ENCODE data around the gene FRZB.

Gene FRZB

DNA sequence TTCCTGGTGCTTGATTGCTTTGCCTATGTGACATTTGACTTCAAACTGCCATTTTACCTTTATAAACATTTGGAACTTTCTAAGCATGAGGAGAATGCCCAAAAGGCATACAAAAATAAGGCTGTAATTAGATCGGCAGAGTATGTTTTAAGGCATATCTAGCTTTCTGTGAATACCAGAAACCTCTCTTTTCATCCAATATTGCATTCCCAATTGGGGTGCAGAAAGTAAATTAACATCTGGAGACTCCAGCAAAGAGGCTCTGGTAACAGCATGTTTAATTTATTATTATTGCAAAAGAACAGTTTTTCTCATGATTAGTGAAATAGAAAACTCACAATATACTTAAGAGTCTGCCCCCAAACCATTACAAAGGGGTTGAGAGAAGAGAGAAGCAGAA, 32.1 kb downstream of the FRZB start:
- DNase-seq (ENCODE audit: low read depth): no peak

DNA sequence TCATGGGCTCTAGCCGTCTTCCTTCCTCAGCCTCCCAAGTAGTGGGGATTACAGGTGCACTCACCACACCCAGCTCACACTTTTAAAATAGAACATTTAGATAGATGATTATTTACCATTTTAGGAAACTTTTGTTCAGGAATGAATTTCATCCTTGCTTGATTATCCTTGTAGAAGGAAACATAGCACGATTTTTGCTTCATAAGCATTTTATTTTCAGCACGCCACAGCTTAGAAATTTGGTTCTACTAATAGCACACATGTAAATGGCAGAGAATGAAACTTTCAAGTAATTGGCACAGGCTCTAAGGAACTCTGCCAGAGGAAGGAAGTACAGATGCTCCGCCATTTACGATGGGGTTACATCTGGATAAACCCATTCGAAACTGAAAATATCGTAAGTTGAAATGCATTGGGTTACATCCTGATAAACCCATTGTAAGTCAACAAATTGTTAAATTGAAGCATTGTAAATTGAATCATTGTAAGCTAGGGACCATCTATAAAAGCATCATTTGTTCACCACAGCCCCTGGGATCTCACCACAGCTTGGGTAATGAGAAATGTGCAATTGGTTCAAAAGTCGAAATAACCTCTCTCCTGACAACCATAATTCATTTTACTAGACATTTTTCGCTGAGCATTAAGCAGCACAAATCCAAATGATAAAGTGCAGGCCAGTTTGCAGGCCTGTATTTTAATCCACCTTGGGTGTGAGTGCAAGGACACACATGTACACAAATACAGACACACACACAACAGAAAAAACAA, 33.2 kb downstream of the FRZB start:
- DNase-seq (ENCODE audit: low read depth): no peak

DNA sequence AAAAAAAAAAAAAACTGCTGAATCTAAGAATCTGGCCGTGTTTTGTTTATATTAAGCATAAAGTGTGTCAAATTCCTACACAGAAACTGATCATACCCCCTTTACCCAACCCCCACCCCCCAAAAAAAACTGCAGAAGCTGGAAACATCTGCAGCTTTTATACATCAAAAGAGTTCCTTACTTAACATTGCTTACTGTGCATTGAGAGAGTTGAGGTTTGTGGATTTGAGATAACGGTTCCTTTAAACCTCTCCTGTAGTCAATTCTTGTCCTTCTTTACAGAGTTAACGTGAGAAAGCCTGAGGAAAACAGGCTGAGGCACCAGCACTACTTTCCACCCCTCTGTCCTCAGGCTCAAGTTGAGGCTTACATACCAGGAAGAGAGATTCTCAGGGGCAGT, 34.5 kb downstream of the FRZB start:
- no peak for DNase-seq (ENCODE audit: low read depth)

DNA sequence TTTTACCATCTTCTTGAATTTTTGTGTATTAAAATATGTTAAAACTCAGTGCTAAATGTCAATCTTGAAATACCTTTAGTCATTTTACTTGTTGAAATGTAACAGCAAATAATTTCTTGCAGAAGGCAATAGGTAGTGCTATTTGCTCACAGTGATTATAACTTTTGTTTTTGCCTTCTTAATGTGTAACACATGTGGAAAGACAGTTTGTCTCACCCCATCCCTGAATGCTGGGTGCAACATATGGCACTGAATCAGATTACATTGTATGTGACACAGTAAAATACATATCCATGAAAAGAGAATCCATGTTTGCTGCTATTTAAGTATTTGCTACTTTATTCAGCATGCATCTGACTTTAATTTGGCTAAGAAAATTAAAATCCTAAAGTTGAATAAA, 35.3 kb downstream of the FRZB start:
- DNase-seq (ENCODE audit: low read depth): no peak

DNA sequence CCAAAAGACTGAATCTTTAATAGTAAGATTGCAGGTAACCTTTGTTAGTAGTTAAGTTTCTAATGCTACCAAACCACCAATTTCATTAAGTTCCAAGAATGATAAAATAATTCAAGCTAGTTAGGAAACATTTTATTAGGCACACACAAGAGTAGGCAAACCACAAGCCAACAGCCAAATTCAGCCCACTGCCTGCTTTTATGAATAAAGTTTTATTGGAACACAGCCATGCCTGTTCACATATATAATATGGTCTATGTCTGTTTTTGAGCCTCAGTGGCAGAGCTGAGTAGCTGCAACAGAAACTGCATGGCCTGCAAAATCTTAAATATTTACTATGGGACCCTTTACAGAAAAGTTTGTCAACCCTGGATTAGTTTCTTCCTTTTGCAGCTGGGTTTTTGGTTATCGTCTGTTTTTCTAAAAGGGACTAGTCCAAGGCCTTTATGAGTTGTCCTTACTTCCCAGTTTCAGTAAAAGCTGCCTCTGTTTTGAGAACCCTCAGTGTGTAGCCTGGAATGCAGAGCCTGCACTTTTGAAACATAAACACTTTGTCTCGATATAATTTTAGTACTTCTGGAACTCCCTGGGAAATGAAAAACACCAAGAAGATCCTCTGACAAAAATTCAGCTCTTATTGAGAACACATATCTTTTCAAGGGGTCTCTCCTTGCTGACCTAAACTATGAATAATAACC, 39.1 kb downstream of the FRZB start:
- no peak for DNase-seq (ENCODE audit: low read depth)

DNA sequence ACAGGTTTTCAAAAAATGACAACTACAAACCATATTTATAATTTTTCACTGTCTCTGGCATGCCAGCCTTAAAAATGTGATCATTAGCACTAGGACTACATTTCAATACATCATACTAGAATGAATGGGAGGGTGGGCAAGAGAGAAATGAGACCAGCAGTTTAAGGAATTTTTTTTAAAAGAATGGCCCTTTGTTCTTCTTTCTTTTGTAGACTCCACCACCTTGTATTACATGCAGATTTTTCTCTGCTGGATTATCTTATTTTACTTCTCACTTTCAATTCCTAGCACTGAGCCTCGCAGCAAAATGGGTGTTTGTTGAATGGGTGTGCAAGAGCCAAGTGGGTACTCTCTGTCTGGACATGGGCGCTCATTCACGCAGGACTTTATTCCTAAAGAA, 39.9 kb downstream of the FRZB start:
- DNase-seq (ENCODE audit: low read depth): no peak

DNA sequence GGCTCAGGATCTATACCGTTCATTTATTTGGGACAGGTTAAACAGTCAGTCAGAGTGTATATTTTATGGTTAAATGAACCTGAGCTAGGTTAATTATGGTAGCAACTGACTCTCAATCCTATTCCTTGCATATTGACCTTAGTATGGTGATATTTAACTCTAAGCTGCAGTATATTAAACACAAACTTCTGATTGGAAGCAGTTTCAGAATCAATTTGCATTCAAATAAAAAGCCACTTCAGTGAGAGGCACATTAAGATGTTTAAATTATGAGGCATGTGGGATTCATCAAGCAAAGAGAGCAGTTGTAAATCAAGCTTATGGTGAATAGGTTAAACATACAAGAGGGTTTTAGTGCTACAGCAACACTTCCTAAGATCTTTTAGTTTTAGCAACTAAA, 40.4 kb downstream of the FRZB start:
- no peak for DNase-seq (ENCODE audit: low read depth)

DNA sequence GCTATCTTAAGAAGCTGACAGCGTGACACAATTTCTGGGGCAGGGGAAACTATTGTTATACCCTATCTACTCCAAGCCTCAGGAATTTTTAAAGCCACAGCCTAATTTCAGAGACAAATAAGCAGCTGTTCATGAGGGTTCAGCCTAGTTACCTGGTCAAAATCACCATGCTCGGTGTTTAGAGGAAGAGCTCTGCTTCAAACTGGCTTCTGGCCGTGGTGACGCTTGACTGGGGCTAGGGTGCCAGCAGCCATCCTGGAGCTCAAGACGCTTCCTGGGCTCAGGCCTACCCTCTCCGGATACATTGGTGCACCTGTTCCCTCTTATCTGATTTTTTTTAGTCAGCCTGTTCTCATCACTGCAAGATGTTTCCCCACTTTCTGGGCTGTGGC, 41.7 kb downstream of the FRZB start:
- DNase-seq (ENCODE audit: low read depth): no peak

DNA sequence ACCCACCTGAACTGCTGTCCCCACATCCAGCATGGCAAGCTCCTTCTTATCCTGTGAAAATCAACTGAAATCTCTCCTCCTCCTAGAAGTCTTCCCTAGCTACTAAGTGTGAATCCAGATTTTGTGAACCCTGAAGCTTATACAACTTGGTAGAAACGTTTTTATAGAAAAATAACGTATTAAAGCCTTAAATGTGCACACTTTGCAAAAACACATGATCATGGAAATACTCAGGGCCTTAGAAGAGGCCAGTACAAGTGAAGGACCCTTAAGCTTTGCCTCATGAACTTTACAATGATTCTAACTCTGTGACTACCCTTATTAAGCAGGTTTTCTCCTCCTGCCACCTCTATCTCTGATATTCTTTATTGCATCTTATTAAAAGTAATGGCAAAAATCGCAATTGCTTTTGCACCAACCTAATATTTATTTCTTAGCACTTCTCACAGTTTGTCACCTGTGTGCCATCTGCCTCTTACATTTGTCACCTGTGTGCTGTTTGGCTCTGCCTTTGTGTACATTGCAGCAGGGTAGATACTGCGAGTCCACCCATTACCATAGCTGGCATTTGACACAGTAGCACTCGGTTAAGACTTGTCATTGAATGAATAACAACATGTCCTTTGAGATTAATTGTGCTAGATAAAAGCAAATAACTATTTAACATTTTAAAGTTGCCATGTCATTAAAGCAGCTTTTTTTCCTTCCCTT, 42.2 kb downstream of the FRZB start:
- DNase-seq (ENCODE audit: low read depth): no peak

DNA sequence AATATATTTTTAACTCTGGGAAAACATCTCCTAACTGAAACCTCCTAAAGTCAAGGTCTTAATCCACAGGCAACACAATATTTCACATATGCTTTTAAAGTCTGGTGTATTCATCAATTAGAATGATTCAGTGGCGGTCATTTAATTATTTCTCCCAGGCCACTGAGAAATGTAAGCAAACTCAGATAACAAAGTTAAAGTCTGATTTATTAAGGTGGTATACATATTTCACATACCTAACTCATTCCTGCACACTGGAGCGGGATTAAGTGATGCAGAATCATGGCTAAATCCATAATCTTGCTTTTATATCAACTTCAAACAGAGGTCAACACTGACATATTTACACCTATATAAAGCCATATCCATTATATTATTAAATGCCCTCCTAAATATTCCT, 43.7 kb downstream of the FRZB start:
- peak; percentile 94 for DNase-seq (ENCODE audit: low read depth)

DNA sequence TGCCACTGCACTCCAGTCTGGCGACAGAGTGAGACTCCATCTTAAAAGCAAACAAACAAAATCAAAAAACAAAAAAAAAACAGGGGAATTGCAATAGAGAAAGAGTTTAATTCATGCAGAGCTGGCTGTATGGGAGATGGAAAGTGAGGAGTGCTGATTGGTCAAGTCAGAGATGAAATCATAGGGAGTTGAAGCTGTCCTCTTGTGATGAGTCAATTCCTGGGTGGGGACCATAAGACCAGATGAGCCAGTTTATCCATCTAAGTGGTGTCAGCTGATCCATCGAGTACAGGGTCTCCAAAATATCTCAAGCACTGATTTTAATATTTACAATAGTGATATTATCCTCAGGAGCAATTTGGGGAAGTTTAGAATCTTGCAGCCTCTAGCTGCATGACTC, 45.3 kb downstream of the FRZB start:
- peak; percentile 57 for DNase-seq (ENCODE audit: low read depth)

DNA sequence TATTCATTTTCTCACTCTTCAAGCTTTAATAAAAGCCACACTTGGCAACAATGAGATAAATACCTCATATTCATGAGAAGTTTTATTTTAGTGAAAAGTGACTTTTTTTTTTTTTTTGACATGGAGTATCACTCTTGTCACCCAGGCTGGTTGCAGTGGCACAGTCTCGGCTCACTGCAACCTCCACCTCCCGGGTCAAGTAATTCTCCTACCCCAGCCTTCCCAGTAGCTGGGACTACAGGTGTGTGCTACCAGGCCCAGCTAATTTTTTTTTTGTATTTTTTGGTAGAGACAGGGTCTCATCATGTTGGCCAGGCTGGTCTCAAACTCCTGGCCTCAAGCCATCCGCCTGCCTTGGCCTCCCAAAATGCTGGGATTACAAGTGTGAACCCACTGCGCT, 47.0 kb downstream of the FRZB start:
- DNase-seq (ENCODE audit: low read depth): no peak

DNA sequence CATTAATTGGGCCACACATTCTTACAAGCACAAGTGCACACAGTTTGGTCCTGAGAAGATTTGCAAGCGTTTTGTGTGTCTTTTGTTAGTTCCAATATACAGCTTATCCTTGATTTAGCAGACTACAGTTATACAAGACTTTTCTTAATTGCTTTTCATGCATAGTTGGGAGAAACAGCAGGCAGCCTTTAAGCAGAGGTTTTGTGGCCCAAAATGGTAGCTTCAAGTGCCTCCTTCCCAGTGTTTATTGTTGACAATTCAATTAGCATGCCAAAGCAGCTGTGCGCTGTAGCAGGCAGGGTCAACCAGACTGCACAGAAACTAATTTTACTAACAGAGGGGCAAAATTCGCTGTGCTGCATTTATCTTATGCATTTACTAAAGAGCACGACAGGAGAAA, 47.5 kb downstream of the FRZB start:
- DNase-seq (ENCODE audit: low read depth): no peak

DNA sequence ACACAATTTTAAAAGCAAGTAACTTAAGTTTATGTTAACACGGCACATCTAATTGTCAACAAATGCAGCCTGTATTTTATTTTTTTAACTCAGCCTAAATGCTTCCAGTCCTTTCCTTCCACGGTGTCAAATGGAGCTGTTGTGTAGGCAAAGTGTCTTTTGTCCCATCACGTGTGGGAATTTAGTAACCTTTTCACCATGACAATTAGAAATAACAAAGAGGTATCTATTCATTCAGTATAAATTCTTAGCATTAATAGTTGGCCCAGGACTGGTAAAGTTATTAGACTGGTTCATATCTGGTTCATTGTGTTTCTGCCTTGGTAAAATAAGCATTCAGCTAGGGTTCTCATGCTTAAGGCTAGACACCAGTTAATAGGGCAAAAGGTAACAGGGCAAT, 47.9 kb downstream of the FRZB start:
- DNase-seq (ENCODE audit: low read depth): no peak

DNA sequence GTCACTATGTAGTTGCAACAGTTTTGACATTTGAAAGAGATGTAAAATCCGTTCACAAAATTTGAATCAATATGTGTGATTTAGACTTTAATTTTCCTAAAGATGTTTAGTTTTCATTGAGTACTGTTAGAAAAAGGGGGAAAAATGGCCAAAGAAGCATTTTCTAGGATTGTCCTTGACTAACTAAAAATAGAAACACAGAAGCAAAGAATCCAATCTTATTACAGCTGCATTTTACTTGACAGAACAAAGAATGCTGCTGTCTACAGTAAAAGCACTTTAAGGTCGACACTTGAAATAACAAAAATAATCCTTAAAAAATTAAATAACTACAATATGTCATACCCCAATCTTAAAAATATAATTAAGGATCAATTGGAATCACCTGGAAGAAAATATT, 48.9 kb downstream of the FRZB start:
- no peak for DNase-seq (ENCODE audit: low read depth)

DNA sequence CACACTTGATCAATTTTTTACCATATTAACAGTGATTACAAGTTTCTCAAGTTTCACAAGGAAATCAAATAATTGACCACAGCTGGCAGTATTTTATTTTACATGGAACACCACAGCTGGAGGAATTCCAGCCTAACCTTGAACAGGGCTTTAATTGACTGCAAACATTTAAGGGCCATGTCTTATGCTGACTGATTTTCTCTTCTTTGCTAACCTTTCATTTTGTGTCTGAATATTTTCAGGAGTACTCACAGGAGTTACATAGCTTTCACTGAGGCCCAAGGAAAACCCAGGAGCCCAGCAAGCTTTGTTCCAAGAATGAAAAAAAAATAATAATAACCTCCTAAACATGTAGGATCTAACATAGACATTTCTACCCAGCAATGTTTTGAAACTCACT, 49.6 kb downstream of the FRZB start:
- peak; percentile 32 for DNase-seq (ENCODE audit: low read depth)

DNA sequence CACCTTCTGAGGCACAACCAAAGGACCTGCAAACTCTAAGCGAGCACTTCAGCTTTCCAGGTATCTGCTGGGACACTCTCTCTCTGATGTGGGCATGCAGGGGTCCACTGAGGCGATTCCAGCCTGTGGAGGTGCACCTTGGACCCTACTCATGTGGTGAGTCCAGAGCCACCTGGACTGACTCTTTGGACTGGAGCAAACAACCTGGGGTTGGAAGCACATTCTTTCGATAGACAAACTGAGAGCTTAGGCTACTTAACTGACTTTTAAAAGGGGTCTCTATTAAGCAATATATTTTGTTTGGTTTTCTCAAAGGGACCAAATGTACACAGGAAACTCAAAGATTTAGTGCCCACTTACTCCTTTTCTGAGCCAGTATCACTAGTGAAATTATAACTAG, 51.6 kb downstream of the FRZB start:
- DNase-seq (ENCODE audit: low read depth): no peak

DNA sequence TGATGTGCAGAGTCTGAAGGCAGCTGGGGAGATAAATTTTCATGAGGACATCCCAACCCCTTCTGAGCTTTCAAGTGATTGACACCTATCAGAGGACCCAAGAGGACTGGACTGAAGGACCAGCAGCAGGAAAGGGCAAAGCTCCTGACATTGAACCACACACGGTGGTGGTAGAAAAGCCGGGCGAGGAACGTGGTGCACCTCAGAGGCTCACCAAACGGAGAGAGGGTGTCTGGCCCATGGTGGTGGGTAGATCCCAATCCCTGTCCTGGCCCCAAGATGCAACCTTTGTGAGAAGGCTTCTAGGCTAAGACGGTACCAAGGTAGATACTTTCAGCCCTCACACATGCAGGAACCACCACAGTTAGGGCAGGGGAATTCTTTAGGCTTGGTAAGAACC, 52.1 kb downstream of the FRZB start:
- no peak for DNase-seq (ENCODE audit: low read depth)

DNA sequence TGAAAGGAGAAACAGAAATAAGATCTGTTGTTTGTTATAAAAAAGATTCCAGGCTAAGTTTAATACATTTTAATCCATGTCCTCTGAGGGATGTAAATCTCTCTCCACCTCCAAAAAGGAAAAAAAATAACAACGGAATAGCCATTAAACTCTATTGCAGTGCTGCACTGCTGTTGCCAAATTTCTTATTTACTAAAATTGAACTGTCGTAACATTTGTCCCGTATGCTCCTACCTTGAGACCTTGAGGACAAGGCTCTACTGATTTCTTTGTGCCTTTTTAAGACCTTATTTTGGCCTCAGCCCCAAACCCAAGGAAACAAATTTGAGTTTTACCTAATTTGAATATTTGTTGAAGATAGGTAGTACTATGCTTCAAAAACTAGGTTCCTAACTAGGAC, 56.4 kb downstream of the FRZB start:
- no peak for DNase-seq (ENCODE audit: low read depth)

DNA sequence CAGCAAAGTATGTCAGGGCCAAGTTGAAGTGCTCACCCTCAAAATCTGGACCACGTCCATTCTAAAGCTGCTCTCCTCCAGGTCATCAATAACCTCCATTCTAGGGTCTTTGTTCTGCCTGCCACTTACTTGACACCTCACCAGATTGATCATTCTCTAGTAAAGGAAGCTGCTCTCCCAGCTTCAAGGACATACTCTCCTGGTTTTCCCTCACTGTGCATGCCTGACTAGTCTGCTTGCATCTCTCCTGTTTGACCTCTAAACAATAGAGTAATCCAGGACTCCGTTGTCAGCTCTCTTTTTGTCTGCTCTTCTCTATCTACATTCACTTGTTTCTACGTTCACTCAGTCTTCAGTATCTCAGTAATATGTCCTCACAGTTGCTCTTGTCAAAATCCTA, 59.1 kb downstream of the FRZB start:
- no peak for DNase-seq (ENCODE audit: low read depth)

DNA sequence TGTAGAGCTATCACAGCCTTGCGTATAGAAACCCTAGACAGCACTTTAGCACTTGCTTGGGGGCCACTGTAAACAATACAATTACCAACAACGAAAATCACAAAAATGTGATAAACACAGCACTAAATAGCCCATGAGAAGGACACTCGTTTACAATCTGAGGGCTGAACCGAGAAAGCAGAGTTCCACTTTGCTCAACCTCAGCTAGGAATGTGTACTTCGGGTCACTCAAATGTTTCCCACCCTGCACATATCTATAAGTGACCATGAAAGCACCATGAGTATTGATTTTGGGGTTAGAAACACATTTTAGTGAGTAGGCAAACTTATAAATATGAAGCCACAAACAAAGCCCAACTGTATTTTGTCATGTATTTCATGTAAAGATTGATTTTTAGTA, 62.3 kb downstream of the FRZB start:
- no peak for DNase-seq (ENCODE audit: low read depth)

DNA sequence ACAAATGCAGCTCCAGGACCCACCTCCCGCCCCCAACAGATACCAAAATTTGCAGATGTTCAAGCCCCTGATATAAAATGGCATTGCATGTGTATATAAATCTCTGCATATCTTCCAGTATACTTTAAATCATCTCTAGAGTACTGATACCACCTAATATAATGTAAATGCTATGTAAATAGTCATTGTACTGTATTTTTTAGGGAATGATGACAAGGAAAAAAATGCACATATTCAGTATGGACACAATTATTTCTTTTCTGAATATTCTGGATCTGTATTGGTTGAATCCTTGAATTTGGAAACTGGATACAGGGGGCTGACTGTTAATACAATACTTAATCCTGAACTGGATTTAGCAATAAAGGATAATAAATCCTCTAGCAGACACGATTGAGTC, 67.7 kb downstream of the FRZB start:
- DNase-seq (ENCODE audit: low read depth): no peak

DNA sequence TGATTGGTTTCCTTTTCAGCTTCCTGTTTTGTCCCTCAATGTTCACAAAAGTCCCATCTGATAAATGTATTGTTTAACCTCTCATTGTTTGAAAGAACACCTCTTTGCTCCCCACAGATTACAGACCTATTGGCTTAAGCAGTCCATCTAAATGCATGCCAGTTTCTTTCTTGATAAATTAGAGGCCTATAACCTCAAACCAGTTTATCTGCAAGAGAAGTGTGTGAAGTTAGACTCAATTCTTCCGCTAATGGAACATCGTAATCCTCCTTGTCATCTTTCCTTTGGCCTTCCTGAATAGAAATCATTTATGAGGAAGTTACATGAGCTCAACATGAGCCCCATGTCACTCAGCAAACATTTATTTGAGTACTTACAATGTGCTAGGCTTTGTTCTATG, 74.0 kb downstream of the FRZB start:
- DNase-seq (ENCODE audit: low read depth): no peak

Measured in amniotic epithelial cell (primary cell).